H7 (cell line): ENCODE measurements around the gene RHBDL1. TPM values are rescaled to one million over a fixed set of nuclear protein-coding genes. Genes with fewer than 3 reads are reported as not detected.
A peak's percentile ranks its signal among the peaks of the same experiment; 100 is the strongest.

Experiments
- DNase-seq: peaks from one replicate; pipeline ENCODE4 v3.0.0; 2012
- H3K27me3 ChIP-seq: 2 replicates; pipeline ENCODE4 v1.6.0; 2011; ENCODE audit warnings: mild to moderate bottlenecking, low read length; ENCODE audit not compliant: control insufficient read depth, insufficient read depth
- H3K36me3 ChIP-seq: replicated peaks from 2 replicates; pipeline ENCODE4 v1.5.1; 2011; ENCODE audit warnings: low read length; ENCODE audit not compliant: control insufficient read depth, insufficient read depth
- H3K4me3 ChIP-seq: 2 replicates; pipeline ENCODE4 v1.5.1; 2011; ENCODE audit warnings: low read depth, mild to moderate bottlenecking, control low read depth, low read length, moderate library complexity; ENCODE audit not compliant: insufficient read depth
- total RNA-seq: library from RNA; depleted of rRNA; stranded (reverse); fragments of >200 nt; shearing (Covaris generic); gene quantifications from 2 replicates; pipeline ENCODE4 v1.2.3, GENCODE V29; 2014

The RHBDL1 gene
- total RNA-seq, 1 experiment from 2014 or later, result 3.1 TPM

- no peaks in the 10 kb centered on the region; the same call in 1 of the 2 replicates for H3K36me3 ChIP-seq
- H3K27me3 ChIP-seq, result peaks cover 3% of the 10 kb centered on the region
- peak; percentile 74 for DNase-seq
- peak overlapping the region; percentile 70; the same call in 1 of the 2 replicates for H3K4me3 ChIP-seq
Measured at GRCh38 chr16:643050-643368, 32.5 kb upstream of the RHBDL1 start.

- no peak for DNase-seq
- H3K27me3 ChIP-seq, result peaks cover 3% of the 10 kb centered on the region
- H3K4me3 ChIP-seq, result no peak overlapping the region
- H3K36me3 ChIP-seq, result no peaks in the 10 kb centered on the region; the same call in 1 of the 2 replicates
Measured at GRCh38 chr16:644556-644955, 30.9 kb upstream of the RHBDL1 start.

- no peak for DNase-seq
- no peak overlapping the region for H3K4me3 ChIP-seq
- no peaks in the 10 kb centered on the region; the same call in 1 of the 2 replicates for H3K36me3 ChIP-seq
- H3K27me3 ChIP-seq, result peaks cover 3% of the 10 kb centered on the region
Measured at GRCh38 chr16:645852-646678, 29.4 kb upstream of the RHBDL1 start.

GRCh38 chr16:646679-647172 lies 28.7 kb upstream of the RHBDL1 start:
- Histone ChIP-seq H3K36me3 (no peaks in the 10 kb centered on the region; the same call in 1 of the 2 replicates), H3K27me3 (peaks cover 3% of the 10 kb centered on the region), H3K4me3 (no peak overlapping the region)
- no peak for DNase-seq

GRCh38 chr16:647173-647902 lies 28.1 kb upstream of the RHBDL1 start:
- DNase-seq, result no peak
- no peak overlapping the region for H3K4me3 ChIP-seq
- peaks cover 2% of the 10 kb centered on the region for H3K27me3 ChIP-seq
- H3K36me3 ChIP-seq, result no peaks in the 10 kb centered on the region; the same call in 1 of the 2 replicates

- Histone ChIP-seq H3K36me3 (no peaks in the 10 kb centered on the region; the same call in 1 of the 2 replicates), H3K4me3 (peak overlapping the region; percentile 74), H3K27me3 (no peaks in the 10 kb centered on the region)
- DNase-seq, result peak; percentile 92
Measured at GRCh38 chr16:648071-648780, 27.2 kb upstream of the RHBDL1 start.

GRCh38 chr16:648781-649589 lies 26.5 kb upstream of the RHBDL1 start, which contains the start of gene WDR90:
Gene WDR90, plus strand, starts transcription at chr16:649365. Its CDS starts 52 bp downstream, at chr16:649417.
- Histone ChIP-seq H3K4me3 (peak within 1 kb of the TSS; percentile 74), H3K36me3 (no peaks in the 10 kb centered on the region; the same call in 1 of the 2 replicates), H3K27me3 (no peaks in the 10 kb centered on the region)
- DNase-seq, result peak; percentile 98

GRCh38 chr16:649631-650030 lies 25.8 kb upstream of the RHBDL1 start:
- Histone ChIP-seq H3K27me3 (no peaks in the 10 kb centered on the region), H3K4me3 (peak overlapping the region; percentile 74)
- peak; percentile 78 for DNase-seq

GRCh38 chr16:651844-652243 lies 23.6 kb upstream of the RHBDL1 start:
- no peaks in the 10 kb centered on the region for H3K27me3 ChIP-seq
- no peak for DNase-seq
- H3K36me3 ChIP-seq, result no peaks in the 10 kb centered on the region; the same call in 1 of the 2 replicates
- H3K4me3 ChIP-seq, result no peak overlapping the region

More at GRCh38 chr16:649631-650030, 25.8 kb upstream of the RHBDL1 start:
- H3K36me3 ChIP-seq, result no peaks in the 10 kb centered on the region; the same call in 1 of the 2 replicates

GRCh38 chr16:652454-653305 lies 22.8 kb upstream of the RHBDL1 start:
- DNase-seq, result no peak
- H3K4me3 ChIP-seq, result no peak overlapping the region
- H3K27me3 ChIP-seq, result no peaks in the 10 kb centered on the region
- H3K36me3 ChIP-seq, result no peaks in the 10 kb centered on the region; the same call in 1 of the 2 replicates

GRCh38 chr16:654034-654433 lies 21.4 kb upstream of the RHBDL1 start:
- no peaks in the 10 kb centered on the region; the same call in 1 of the 2 replicates for H3K36me3 ChIP-seq
- no peak for DNase-seq
- no peak overlapping the region for H3K4me3 ChIP-seq
- H3K27me3 ChIP-seq, result no peaks in the 10 kb centered on the region

GRCh38 chr16:657487-657886 lies 18.0 kb upstream of the RHBDL1 start:
- no peak for DNase-seq
- Histone ChIP-seq H3K27me3 (no peaks in the 10 kb centered on the region), H3K36me3 (no peaks in the 10 kb centered on the region; the same call in 1 of the 2 replicates), H3K4me3 (no peak overlapping the region)
